Upper lobe of left lung (tissue), 6 donors: Measurements from ENCODE around the gene CEACAM5. TPM values are rescaled to one million over a fixed set of nuclear protein-coding genes. Genes with fewer than 3 reads are reported as not detected.

Experiments used
- ATAC-seq, 2 donors: fragments of 200-7000 bp; cut with Tn5 transposase; one replicate each; pipeline ENCODE4 v1.9.1; 2022; ENCODE audit warnings: mild to moderate bottlenecking in 2 of 2, moderate library complexity in 2 of 2; ENCODE audit not compliant: low FRiP score in 2 of 2
- DNase-seq, 2 donors: peaks; one replicate each; pipeline ENCODE4 v3.0.0-alpha.2; 2019 to 2020
- H3K27ac ChIP-seq, 4 donors: fragments of 200-600 bp; sonication (generic); one replicate each; pipeline ENCODE4 v1.5.1; 2016 to 2019
- H3K27me3 ChIP-seq, 4 donors: fragments of 200-600 bp; sonication (generic); one replicate each; pipeline ENCODE4 v1.5.1; 2017 to 2019
- H3K36me3 ChIP-seq, 4 donors: fragments of 200-600 bp; sonication (generic); one replicate each; pipeline ENCODE4 v1.5.1; 2016 to 2019
- H3K4me1 ChIP-seq, 4 donors: fragments of 200-600 bp; sonication (generic); one replicate each; pipeline ENCODE4 v1.5.1; 2018 to 2019
- H3K4me3 ChIP-seq, 4 donors: fragments of 200-600 bp; sonication (generic); one replicate each; pipeline ENCODE4 v1.5.1; 2017 to 2019; ENCODE audit warnings: mild to moderate bottlenecking in 2 of 4, moderate library complexity in 1 of 4
- H3K9me3 ChIP-seq, 4 donors: fragments of 200-600 bp; sonication (generic); one replicate each; pipeline ENCODE4 v1.5.1; 2018 to 2019
- CTCF ChIP-seq, 6 experiments: fragments of 450-650 bp in 4 of 6; fragments of 200-600 bp in 2 of 6; sonication (generic) in 2 of 6; IDR thresholded peaks; one replicate each; pipeline ENCODE4 v1.5.1; 2016 to 2019; ENCODE audit warnings: antibody characterized with exemption in 6 of 6
- EP300 ChIP-seq, 4 donors: sonication (generic); formaldehyde crosslinking; IDR thresholded peaks; one replicate each; pipeline ENCODE4 v1.5.1; 2017; ENCODE audit warnings: antibody characterized with exemption in 4 of 4, control low read depth in 2 of 4
- POLR2A ChIP-seq, 4 donors: fragments of 450-650 bp; IDR thresholded peaks; one replicate each; pipeline ENCODE4 v1.5.1; 2016 to 2017; ENCODE audit warnings: antibody characterized with exemption in 4 of 4, mild to moderate bottlenecking in 2 of 4
- POLR2AphosphoS5 ChIP-seq, 2 donors: sonication (generic); formaldehyde crosslinking; IDR thresholded peaks; one replicate each; pipeline ENCODE4 v1.5.1; 2017; ENCODE audit warnings: antibody characterized with exemption in 2 of 2
- WGBS, 2 donors: methylation state at CpG; one replicate each; pipeline ENCODE4 v1.1.5; 2017 to 2018; 5-methylcytosine and 5-hydroxymethylcytosine counted together
- total RNA-seq, 6 donors: library from RNA; depleted of rRNA in 4 of 6; stranded (reverse); fragments of >200 nt in 4 of 6; gene quantifications; one replicate each; pipeline versions ENCODE4 v1.1.0 to v1.2.1, GENCODE V29; 2016 to 2021
- donor health status: DM: no; HTN: no; CAD: no; lungs with moderate emphysema.
- donor health status: DM: no; HTN: yes; CAD: no; lungs with severe emphysema.

CEACAM5 gene
- total RNA-seq, 6 donors from 2014 or later, result 5.5 to 55.2 (median 23.8) TPM

DNA sequence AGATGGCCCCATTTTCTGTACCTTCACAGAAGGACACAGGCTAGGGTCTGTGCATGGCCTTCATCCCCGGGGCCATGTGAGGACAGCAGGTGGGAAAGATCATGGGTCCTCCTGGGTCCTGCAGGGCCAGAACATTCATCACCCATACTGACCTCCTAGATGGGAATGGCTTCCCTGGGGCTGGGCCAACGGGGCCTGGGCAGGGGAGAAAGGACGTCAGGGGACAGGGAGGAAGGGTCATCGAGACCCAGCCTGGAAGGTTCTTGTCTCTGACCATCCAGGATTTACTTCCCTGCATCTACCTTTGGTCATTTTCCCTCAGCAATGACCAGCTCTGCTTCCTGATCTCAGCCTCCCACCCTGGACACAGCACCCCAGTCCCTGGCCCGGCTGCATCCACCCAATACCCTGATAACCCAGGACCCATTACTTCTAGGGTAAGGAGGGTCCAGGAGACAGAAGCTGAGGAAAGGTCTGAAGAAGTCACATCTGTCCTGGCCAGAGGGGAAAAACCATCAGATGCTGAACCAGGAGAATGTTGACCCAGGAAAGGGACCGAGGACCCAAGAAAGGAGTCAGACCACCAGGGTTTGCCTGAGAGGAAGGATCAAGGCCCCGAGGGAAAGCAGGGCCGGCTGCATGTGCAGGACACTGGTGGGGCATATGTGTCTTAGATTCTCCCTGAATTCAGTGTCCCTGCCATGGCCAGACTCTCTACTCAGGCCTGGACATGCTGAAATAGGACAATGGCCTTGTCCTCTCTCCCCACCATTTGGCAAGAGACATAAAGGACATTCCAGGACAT lies 13.4 kb upstream of the CEACAM5 start:
- DNase-seq (no peak), ATAC-seq (no peak)
- Histone ChIP-seq H3K27ac (no peak overlapping the region), H3K9me3 (no peaks in the 10 kb centered on the region), H3K27me3 (no peaks in the 10 kb centered on the region), H3K4me3 (no peak overlapping the region), H3K4me1 (peaks cover 0 to 6% (median 3%) of the 10 kb centered on the region in 4 donors), H3K36me3 (no peaks in the 10 kb centered on the region)
- WGBS, 2 donors, result 68 to 82% methylated on average over 7 to 8 of the region's 8 CpGs
- TF ChIP-seq CTCF (IDR thresholded peaks at IDR 0.05), result no peak
- no peak for TF ChIP-seq POLR2A (IDR thresholded peaks at IDR 0.05)
- TF ChIP-seq EP300 (IDR thresholded peaks at IDR 0.05), result no peak
- no peak for TF ChIP-seq POLR2AphosphoS5 (IDR thresholded peaks at IDR 0.05)

DNA sequence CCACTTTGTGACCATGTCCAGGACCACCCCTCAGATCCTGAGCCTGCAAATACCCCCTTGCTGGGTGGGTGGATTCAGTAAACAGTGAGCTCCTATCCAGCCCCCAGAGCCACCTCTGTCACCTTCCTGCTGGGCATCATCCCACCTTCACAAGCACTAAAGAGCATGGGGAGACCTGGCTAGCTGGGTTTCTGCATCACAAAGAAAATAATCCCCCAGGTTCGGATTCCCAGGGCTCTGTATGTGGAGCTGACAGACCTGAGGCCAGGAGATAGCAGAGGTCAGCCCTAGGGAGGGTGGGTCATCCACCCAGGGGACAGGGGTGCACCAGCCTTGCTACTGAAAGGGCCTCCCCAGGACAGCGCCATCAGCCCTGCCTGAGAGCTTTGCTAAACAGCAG lies 12.7 kb upstream of the CEACAM5 start:
- no peak overlapping the region for H3K4me3 ChIP-seq
- no peak overlapping the region for H3K27ac ChIP-seq
- no peaks in the 10 kb centered on the region for H3K27me3 ChIP-seq
- 68% methylated on average over 2 of the region's 2 CpGs; no CpG with 5 or more reads in 1 of the 2 donors for WGBS, 2 donors
- DNase-seq (no peak), ATAC-seq (peak in 1 of 2 donors; percentile 40)
- TF ChIP-seq EP300 (IDR thresholded peaks at IDR 0.05), result no peak
- TF ChIP-seq POLR2A (IDR thresholded peaks at IDR 0.05), result no peak
- no peak for TF ChIP-seq POLR2AphosphoS5 (IDR thresholded peaks at IDR 0.05)
- no peak for TF ChIP-seq CTCF (IDR thresholded peaks at IDR 0.05)
- no peaks in the 10 kb centered on the region for H3K9me3 ChIP-seq
- no peaks in the 10 kb centered on the region for H3K36me3 ChIP-seq
- peaks cover 0 to 6% (median 3%) of the 10 kb centered on the region in 4 donors for H3K4me1 ChIP-seq

GRCh38 chr19:41696402-41697197 lies 11.8 kb upstream of the CEACAM5 start:
- Histone ChIP-seq H3K27ac (no peak overlapping the region), H3K4me3 (no peak overlapping the region), H3K9me3 (no peaks in the 10 kb centered on the region), H3K4me1 (peaks cover 0 to 6% (median 3%) of the 10 kb centered on the region in 4 donors), H3K27me3 (no peaks in the 10 kb centered on the region), H3K36me3 (no peaks in the 10 kb centered on the region)
- no peak for ATAC-seq
- DNase-seq, result no peak
- no peak for TF ChIP-seq CTCF (IDR thresholded peaks at IDR 0.05)
- TF ChIP-seq EP300 (IDR thresholded peaks at IDR 0.05), result no peak
- no peak for TF ChIP-seq POLR2AphosphoS5 (IDR thresholded peaks at IDR 0.05)
- TF ChIP-seq POLR2A (IDR thresholded peaks at IDR 0.05), result no peak
- WGBS, 2 donors, result 71% methylated on average over 7 of the region's 7 CpGs

DNA sequence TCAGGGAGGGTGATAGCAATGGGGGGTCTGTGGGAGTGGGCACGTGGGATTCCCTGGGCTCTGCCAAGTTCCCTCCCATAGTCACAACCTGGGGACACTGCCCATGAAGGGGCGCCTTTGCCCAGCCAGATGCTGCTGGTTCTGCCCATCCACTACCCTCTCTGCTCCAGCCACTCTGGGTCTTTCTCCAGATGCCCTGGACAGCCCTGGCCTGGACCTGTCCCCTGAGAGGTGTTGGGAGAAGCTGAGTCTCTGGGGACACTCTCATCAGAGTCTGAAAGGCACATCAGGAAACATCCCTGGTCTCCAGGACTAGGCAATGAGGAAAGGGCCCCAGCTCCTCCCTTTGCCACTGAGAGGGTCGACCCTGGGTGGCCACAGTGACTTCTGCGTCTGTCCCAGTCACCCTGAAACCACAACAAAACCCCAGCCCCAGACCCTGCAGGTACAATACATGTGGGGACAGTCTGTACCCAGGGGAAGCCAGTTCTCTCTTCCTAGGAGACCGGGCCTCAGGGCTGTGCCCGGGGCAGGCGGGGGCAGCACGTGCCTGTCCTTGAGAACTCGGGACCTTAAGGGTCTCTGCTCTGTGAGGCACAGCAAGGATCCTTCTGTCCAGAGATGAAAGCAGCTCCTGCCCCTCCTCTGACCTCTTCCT lies 11.1 kb upstream of the CEACAM5 start:
- H3K36me3 ChIP-seq, result no peaks in the 10 kb centered on the region
- 70 to 83% methylated on average over 5 to 9 of the region's 9 CpGs for WGBS, 2 donors
- TF ChIP-seq POLR2A (IDR thresholded peaks at IDR 0.05) (no peak), POLR2AphosphoS5 (IDR thresholded peaks at IDR 0.05) (no peak), EP300 (IDR thresholded peaks at IDR 0.05) (no peak), CTCF (IDR thresholded peaks at IDR 0.05) (no peak)

More for the DNA sequence above, 11.1 kb upstream of the CEACAM5 start:
- no peak overlapping the region for H3K4me3 ChIP-seq
- no peaks in the 10 kb centered on the region for H3K27me3 ChIP-seq
- no peaks in the 10 kb centered on the region for H3K9me3 ChIP-seq
- DNase-seq (no peak), ATAC-seq (no peak)
- H3K27ac ChIP-seq, result no peak overlapping the region
- H3K4me1 ChIP-seq, result peaks cover 0 to 6% (median 3%) of the 10 kb centered on the region in 4 donors
